ENCODE results near the gene ARID3C.

The ARID3C gene

GRCh38 chr9:34584970-34585369 is 43.9 kb downstream of the ARID3C start:
- H3K9me3 ChIP-seq (ENCODE audit: control insufficient read depth, low read length): no peaks in the 10 kb centered on the region
- H3K4me1 ChIP-seq (ENCODE audit: control insufficient read depth, insufficient read depth, low read length, poor library complexity, severe bottlenecking): peaks cover 23% of the 10 kb centered on the region
- H3K4me3 ChIP-seq (ENCODE audit: extremely low read depth, insufficient read depth, low read length, poor library complexity, severe bottlenecking): no peak overlapping the region
- 89 to 90% methylated on average over 3 to 4 of the region's 5 CpGs for WGBS, 2 experiments (ENCODE audit: insufficient coverage in 2 of 2)
- no peak overlapping the region for H3K27ac ChIP-seq (ENCODE audit: low read depth, low read length, severe bottlenecking)
- H3K36me3 ChIP-seq (ENCODE audit: control insufficient read depth, insufficient read depth, low read length): no peaks in the 10 kb centered on the region

- Histone ChIP-seq H3K4me1 (ENCODE audit: control insufficient read depth, insufficient read depth, low read length, poor library complexity, severe bottlenecking) (peaks cover 37% of the 10 kb centered on the region), H3K27ac (ENCODE audit: low read depth, low read length, severe bottlenecking) (no peak overlapping the region), H3K4me3 (ENCODE audit: extremely low read depth, insufficient read depth, low read length, poor library complexity, severe bottlenecking) (no peak overlapping the region), H3K9me3 (ENCODE audit: control insufficient read depth, low read length) (no peaks in the 10 kb centered on the region), H3K36me3 (ENCODE audit: control insufficient read depth, insufficient read depth, low read length) (no peaks in the 10 kb centered on the region)
- 93 to 100% methylated on average over 1 to 3 of the region's 5 CpGs for WGBS, 2 experiments (ENCODE audit: insufficient coverage in 2 of 2)
These were observed 46.1 kb downstream of the ARID3C start for GRCh38 chr9:34582787-34583186.

- Histone ChIP-seq H3K36me3 (ENCODE audit: control insufficient read depth, insufficient read depth, low read length) (no peaks in the 10 kb centered on the region), H3K27ac (ENCODE audit: low read depth, low read length, severe bottlenecking) (peak overlapping the region; percentile 32), H3K9me3 (ENCODE audit: control insufficient read depth, low read length) (no peaks in the 10 kb centered on the region), H3K4me1 (ENCODE audit: control insufficient read depth, insufficient read depth, low read length, poor library complexity, severe bottlenecking) (peaks cover 46% of the 10 kb centered on the region), H3K4me3 (ENCODE audit: extremely low read depth, insufficient read depth, low read length, poor library complexity, severe bottlenecking) (no peak overlapping the region)
- no CpG with 5 or more reads among the region's 3 CpGs for WGBS, 2 experiments (ENCODE audit: insufficient coverage in 2 of 2)
These were observed 47.5 kb downstream of the ARID3C start for GRCh38 chr9:34581318-34581717.

- H3K36me3 ChIP-seq (ENCODE audit: control insufficient read depth, insufficient read depth, low read length): no peaks in the 10 kb centered on the region
- peaks cover 43% of the 10 kb centered on the region for H3K4me1 ChIP-seq (ENCODE audit: control insufficient read depth, insufficient read depth, low read length, poor library complexity, severe bottlenecking)
- H3K4me3 ChIP-seq (ENCODE audit: extremely low read depth, insufficient read depth, low read length, poor library complexity, severe bottlenecking): no peak overlapping the region
- WGBS, 2 experiments (ENCODE audit: insufficient coverage in 2 of 2): 29 to 39% methylated on average over 5 of the region's 8 CpGs
- H3K27ac ChIP-seq (ENCODE audit: low read depth, low read length, severe bottlenecking): peak overlapping the region; percentile 84
- no peaks in the 10 kb centered on the region for H3K9me3 ChIP-seq (ENCODE audit: control insufficient read depth, low read length)
These were observed 48.5 kb downstream of the ARID3C start for GRCh38 chr9:34580358-34580757.

GRCh38 chr9:34579808-34580163 is 49.1 kb downstream of the ARID3C start:
- no peaks in the 10 kb centered on the region for H3K9me3 ChIP-seq (ENCODE audit: control insufficient read depth, low read length)
- H3K27ac ChIP-seq (ENCODE audit: low read depth, low read length, severe bottlenecking): peak overlapping the region; percentile 84
- peaks cover 47% of the 10 kb centered on the region for H3K4me1 ChIP-seq (ENCODE audit: control insufficient read depth, insufficient read depth, low read length, poor library complexity, severe bottlenecking)
- H3K36me3 ChIP-seq (ENCODE audit: control insufficient read depth, insufficient read depth, low read length): no peaks in the 10 kb centered on the region
- no peak overlapping the region for H3K4me3 ChIP-seq (ENCODE audit: extremely low read depth, insufficient read depth, low read length, poor library complexity, severe bottlenecking)
- WGBS, 2 experiments (ENCODE audit: insufficient coverage in 2 of 2): 62 to 66% methylated on average over 5 of the region's 5 CpGs

GRCh38 chr9:34579104-34579807 is 49.6 kb downstream of the ARID3C start:
- Histone ChIP-seq H3K4me3 (ENCODE audit: extremely low read depth, insufficient read depth, low read length, poor library complexity, severe bottlenecking) (peak overlapping the region; percentile 25), H3K9me3 (ENCODE audit: control insufficient read depth, low read length) (no peaks in the 10 kb centered on the region), H3K36me3 (ENCODE audit: control insufficient read depth, insufficient read depth, low read length) (no peaks in the 10 kb centered on the region), H3K4me1 (ENCODE audit: control insufficient read depth, insufficient read depth, low read length, poor library complexity, severe bottlenecking) (peaks cover 50% of the 10 kb centered on the region), H3K27ac (ENCODE audit: low read depth, low read length, severe bottlenecking) (peak overlapping the region; percentile 84)
- 8 to 13% methylated on average over 2 to 4 of the region's 17 CpGs for WGBS, 2 experiments (ENCODE audit: insufficient coverage in 2 of 2)

- no peaks in the 10 kb centered on the region for H3K36me3 ChIP-seq (ENCODE audit: control insufficient read depth, insufficient read depth, low read length)
- WGBS, 2 experiments (ENCODE audit: insufficient coverage in 2 of 2): 7 to 9% methylated on average over 11 to 22 of the region's 28 CpGs
- no peaks in the 10 kb centered on the region for H3K9me3 ChIP-seq (ENCODE audit: control insufficient read depth, low read length)
- peak overlapping the region; percentile 84 for H3K27ac ChIP-seq (ENCODE audit: low read depth, low read length, severe bottlenecking)
- H3K4me1 ChIP-seq (ENCODE audit: control insufficient read depth, insufficient read depth, low read length, poor library complexity, severe bottlenecking): peaks cover 58% of the 10 kb centered on the region
- H3K4me3 ChIP-seq (ENCODE audit: extremely low read depth, insufficient read depth, low read length, poor library complexity, severe bottlenecking): peak overlapping the region; percentile 25
These were observed 50.4 kb downstream of the ARID3C start for GRCh38 chr9:34578241-34579103.

GRCh38 chr9:34577400-34578240 is 51.2 kb downstream of the ARID3C start:
- H3K9me3 ChIP-seq (ENCODE audit: control insufficient read depth, low read length): no peaks in the 10 kb centered on the region
- peak overlapping the region; percentile 84 for H3K27ac ChIP-seq (ENCODE audit: low read depth, low read length, severe bottlenecking)
- H3K4me3 ChIP-seq (ENCODE audit: extremely low read depth, insufficient read depth, low read length, poor library complexity, severe bottlenecking): peak overlapping the region; percentile 25
- 0 to 1% methylated on average over 25 to 40 of the region's 62 CpGs for WGBS, 2 experiments (ENCODE audit: insufficient coverage in 2 of 2)
- H3K4me1 ChIP-seq (ENCODE audit: control insufficient read depth, insufficient read depth, low read length, poor library complexity, severe bottlenecking): peaks cover 64% of the 10 kb centered on the region
- peaks cover 3% of the 10 kb centered on the region for H3K36me3 ChIP-seq (ENCODE audit: control insufficient read depth, insufficient read depth, low read length)

- no peaks in the 10 kb centered on the region for H3K9me3 ChIP-seq (ENCODE audit: control insufficient read depth, low read length)
- H3K4me3 ChIP-seq (ENCODE audit: extremely low read depth, insufficient read depth, low read length, poor library complexity, severe bottlenecking): peak overlapping the region; percentile 11
- H3K36me3 ChIP-seq (ENCODE audit: control insufficient read depth, insufficient read depth, low read length): peaks cover 3% of the 10 kb centered on the region
- peak overlapping the region; percentile 84 for H3K27ac ChIP-seq (ENCODE audit: low read depth, low read length, severe bottlenecking)
- WGBS, 2 experiments (ENCODE audit: insufficient coverage in 2 of 2): 21 to 29% methylated on average over 8 to 14 of the region's 14 CpGs
- peaks cover 64% of the 10 kb centered on the region for H3K4me1 ChIP-seq (ENCODE audit: control insufficient read depth, insufficient read depth, low read length, poor library complexity, severe bottlenecking)
These were observed 52.1 kb downstream of the ARID3C start for GRCh38 chr9:34576597-34577399.
